Measurements from ENCODE around the gene CRYAA.

CRYAA gene

GRCh38 chr21:43203591-43203990, 34.8 kb downstream of the CRYAA start:
- no peak for DNase-seq (ENCODE audit: low read depth in 2 of 2)

DNA sequence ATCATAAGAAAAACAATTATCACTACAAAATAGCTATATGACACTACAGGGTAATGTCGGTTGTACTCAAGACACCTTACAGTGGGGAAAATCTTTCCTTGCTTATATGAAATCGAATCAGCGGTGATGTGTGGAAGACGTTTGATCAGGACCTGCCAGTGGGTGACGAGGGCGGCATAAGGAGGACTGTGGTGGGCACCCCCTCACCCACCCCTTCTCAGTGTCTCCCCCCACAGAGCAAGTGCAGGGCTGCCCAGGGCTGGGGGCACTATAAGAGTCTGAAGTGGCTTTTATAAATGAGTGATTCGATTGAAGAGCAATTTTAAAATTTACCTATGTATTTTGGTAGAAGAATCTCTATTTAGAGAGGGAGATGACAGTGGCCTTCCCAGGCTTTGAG, 35.8 kb downstream of the CRYAA start:
- no peak for DNase-seq (ENCODE audit: low read depth in 2 of 2)

DNA sequence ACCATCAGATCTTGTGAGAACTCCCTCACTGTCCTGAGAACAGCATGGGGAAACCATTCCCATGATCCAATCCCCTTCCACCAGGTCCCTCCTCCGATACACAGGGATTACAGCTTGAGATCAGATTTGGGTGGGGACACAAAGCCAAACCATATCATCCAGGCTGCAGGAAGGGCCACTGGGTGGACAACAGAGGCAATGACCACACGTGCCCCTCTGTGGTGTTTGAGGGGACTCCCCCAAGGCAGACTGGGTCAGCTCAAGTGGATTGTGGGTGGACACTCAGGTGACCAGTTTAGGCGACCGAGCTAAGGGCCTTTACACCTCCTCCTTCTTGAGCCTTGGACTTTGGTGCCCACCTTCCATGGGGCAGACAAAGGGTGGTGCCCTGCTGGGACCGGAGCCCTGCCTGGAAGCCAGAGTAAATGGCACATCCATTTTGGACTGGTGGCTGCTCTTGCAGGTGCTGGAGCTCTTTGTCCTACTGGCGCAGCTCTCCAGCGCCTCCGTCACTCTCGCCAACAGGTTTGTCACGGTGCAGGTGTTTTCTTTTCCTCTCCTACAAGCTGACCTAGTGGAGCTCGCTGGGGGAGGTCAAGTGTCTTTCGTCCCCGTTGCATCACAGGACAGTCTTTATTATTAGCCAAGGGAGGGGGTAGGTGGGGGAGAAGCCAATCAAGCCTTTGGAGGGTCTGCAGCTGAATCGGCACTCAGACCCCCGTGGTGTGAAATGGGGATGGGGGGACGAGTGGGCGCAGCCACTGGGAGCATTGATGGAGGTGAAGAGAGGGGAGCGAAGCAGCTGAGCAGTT, 37.6 kb downstream of the CRYAA start:
- no peak for DNase-seq (ENCODE audit: low read depth in 2 of 2)

DNA sequence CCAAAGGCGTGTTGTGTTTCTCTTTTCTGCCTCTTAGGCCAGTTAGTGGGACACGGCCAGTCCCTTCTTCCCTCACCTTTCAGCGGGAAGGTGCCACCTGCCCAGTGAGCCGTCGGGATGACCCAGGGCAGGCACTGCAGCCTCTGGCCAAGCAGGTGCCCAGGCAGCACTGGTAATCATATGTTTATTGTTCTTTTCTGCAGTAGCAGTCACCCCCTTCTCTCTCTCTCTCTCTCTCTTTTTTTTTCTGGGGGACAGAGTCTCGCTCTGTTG, 38.2 kb downstream of the CRYAA start:
- no peak for DNase-seq (ENCODE audit: low read depth in 2 of 2)

DNA sequence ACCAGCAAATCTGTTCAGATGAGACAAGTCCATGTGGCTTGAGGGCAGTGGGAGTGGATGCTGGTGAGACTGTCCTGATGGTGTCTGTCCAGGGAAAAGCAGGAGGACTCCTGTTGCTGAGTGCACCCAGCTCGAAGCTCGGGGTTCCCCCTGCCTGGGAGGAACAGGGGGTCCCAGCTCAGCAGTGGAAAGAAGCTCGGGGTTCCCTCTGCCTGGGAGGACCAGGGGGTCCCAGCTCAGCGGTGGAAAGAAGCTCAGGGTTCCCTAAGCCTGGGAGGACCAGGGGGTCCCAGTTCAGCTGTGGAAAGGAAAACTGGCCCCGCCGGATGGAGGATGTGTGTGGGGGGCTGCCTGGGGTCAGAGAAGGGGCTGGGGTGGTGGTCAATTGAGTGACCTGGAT, 39.1 kb downstream of the CRYAA start:
- no peak for DNase-seq (ENCODE audit: low read depth in 2 of 2)

DNA sequence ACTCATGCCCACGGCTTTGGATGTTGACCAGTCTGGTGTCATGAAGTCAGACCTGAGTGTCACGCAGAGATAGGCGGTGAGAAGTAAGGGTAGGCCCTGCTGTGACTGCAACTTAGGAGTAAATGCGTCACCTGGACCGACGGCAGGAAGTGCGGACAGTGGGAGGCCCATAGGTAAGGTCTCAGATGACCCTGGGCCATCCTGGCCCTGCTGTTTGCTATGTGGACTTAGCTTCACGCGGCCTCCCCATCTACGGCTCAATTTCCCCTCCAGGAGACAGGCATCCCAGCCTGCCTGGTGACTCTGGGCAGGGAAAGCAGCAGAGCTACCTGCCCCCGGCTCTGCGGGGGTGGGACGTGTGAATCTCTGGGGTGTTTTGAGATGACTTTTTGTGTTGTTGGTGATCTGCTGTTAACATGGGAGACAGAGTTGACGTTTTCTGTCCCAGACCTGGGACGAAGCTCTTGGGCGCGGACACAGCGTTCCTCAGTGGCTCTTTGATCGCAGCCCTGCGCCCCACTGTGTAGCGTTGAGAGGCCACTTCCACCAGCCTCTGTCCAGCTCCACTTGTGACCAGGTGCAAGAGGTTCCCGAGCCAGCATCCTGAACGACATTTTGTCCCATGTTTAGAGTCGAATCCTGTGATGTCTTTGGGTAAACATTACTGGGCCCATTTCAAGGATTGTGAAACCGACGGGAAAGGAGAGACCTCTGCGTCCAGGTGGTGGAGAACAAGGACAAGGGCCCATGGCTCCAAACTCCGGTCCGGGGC, 39.9 kb downstream of the CRYAA start:
- no peak for DNase-seq (ENCODE audit: low read depth in 2 of 2)

DNA sequence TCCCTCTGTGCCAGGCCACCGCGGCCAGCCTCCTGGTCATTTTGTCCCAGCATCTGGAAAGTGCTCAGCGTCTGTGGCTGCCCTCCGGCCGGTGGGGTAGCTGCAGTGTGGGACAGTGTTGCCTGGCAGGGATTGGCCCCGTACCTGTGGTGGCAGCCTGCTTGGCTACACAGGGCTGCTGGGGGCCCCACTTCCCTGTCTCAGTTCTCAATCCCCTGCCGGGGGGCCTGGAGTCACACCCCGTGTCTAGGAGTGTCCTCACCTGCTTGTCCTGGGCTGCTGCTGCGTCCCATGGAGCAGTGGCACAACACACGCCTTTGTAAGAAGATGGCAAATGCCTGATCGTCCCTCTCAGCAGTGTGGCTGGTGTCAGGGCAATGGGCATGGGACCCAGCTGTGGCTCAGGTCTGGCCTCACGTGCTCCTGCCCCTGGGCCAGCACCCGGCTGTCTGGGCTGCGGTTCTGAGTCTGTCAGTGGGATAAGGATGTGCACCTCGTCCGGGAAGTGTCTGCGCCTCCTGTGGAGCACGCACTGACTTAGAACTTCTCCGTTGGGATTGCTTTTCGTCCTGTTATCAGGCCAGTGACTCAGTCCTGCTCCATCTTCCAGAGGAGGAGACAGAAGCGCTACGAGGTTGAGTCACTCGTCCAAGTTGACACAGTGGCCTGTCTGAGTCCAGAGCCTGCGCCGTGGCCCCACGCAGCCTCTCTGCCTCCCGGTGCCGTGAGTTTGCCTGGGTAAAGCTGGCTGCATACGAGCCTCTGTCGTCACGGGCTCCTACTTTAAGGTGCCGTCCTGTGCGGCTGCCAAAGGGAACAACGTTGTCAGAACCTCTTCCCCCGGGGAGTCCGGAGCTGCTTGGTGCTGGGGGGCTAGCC, 41.0 kb downstream of the CRYAA start:
- no peak for DNase-seq (ENCODE audit: low read depth in 2 of 2)

DNA sequence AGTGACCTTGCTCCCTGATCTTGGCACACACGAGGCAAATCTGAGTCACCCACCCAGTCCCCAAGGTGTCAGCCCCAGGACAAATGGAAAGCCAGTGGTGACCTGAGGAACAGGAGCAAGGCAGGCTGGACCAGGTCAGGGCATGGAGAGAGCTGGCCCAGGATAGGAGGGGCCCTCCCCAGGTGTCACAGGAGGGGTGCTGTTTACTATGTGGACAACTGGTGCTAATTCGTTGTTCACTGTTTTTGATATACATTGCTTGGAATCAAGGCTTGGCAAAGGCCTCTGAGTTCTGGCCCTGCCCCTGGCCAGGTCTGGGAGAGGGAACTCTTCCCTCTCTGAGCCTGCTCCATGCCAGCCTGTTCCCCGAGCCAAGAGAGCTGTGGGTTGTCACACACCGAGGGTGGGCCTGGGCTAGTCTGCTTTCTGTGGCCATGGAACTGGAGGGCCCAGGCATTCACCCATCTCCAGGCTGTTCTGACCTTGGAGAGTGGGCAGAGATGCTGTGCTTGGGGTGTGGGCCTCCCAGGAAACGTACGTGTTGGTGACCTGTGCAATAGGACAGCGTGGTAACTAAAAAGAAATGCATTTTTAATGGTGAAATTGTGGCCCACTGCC, 41.8 kb downstream of the CRYAA start:
- DNase-seq (ENCODE audit: low read depth in 2 of 2): no peak

- no peak for DNase-seq (ENCODE audit: low read depth in 2 of 2)
Observed at GRCh38 chr21:43211072-43211759, 42.4 kb downstream of the CRYAA start.

DNA sequence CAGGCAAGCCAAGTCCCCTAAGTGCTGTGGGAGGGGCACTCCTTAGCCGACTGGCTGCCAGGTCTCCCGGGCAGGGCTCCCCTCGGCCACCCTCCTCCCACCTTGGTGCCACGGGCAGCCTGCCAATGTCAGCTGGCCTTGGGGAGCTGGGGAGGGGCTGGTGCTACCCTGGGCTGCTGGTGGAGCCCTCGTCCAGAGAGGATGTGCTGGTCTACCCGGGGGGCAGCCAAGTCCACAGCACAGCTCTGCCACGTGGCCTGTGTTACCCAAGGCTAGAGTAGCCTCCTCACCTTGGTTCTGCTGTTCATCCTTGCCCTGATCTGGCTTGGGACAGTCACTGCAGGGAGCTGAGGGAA, 42.9 kb downstream of the CRYAA start:
- no peak for DNase-seq (ENCODE audit: low read depth in 2 of 2)

Data from activated CD8-positive, alpha-beta memory T cell treated with anti-CD3 and anti-CD28 coated beads for 4 hours (primary cell).